Fibroblast of pulmonary artery (primary cell): Measurements from ENCODE around the gene SERPINH1.
"Not testable (repeated sequence)": the region's sequence is repeated elsewhere in the genome, so short reads cannot be mapped to it uniquely, and the experiment has no call there.

Experiments used
- DNase-seq: peaks from one replicate; pipeline ENCODE4 v3.0.0-alpha.2; 2010; ENCODE audit warnings: low read depth
- H3K4me3 ChIP-seq: replicated peaks from 2 replicates; pipeline ENCODE4 v1.5.1; 2011; ENCODE audit warnings: low read depth, mild to moderate bottlenecking, control low read depth, low read length, moderate library complexity
- CTCF ChIP-seq: IDR thresholded peaks from 2 replicates; pipeline ENCODE4 v1.5.1; 2011; ENCODE audit warnings: mild to moderate bottlenecking, control low read depth, low read length, inconsistent platforms; ENCODE audit errors: missing control alignments

The SERPINH1 gene

GRCh38 chr11:75583718-75584658 is 21.9 kb downstream of the SERPINH1 start:
- peak; percentile 62 for DNase-seq
- TF ChIP-seq CTCF, result no peak
- peak overlapping the region; percentile 61 for H3K4me3 ChIP-seq

GRCh38 chr11:75584659-75585292 is 22.7 kb downstream of the SERPINH1 start:
- H3K4me3 ChIP-seq, DNase-seq: not testable (repeated sequence)

- DNase-seq, result no peak
- TF ChIP-seq CTCF, result no peak
- H3K4me3 ChIP-seq, result no peak overlapping the region
Measured at GRCh38 chr11:75585293-75585670, 23.2 kb downstream of the SERPINH1 start.

GRCh38 chr11:75586395-75586794 is 24.3 kb downstream of the SERPINH1 start:
- no peak overlapping the region for H3K4me3 ChIP-seq
- no peak for DNase-seq
- TF ChIP-seq CTCF, result no peak

GRCh38 chr11:75588051-75588481 is 26.0 kb downstream of the SERPINH1 start:
- DNase-seq, result no peak
- TF ChIP-seq CTCF, result no peak
- no peak overlapping the region for H3K4me3 ChIP-seq

- no peak for TF ChIP-seq CTCF
- no peak for DNase-seq
- no peak overlapping the region for H3K4me3 ChIP-seq
Measured at GRCh38 chr11:75589051-75589450, 27.0 kb downstream of the SERPINH1 start.

- no peak for TF ChIP-seq CTCF
- no peak for DNase-seq
- H3K4me3 ChIP-seq, result no peak overlapping the region
Measured at GRCh38 chr11:75589933-75590332, 27.9 kb downstream of the SERPINH1 start.
